OCI-LY1 (cell line): ENCODE results near the gene AMIGO1.
A peak's percentile ranks its signal among the peaks of the same experiment; 100 is the strongest.

Experiments used
- H2AFZ ChIP-seq: fragments of 200-600 bp; sonication (generic), shearing (Covaris generic); 2 replicates; pipeline ENCODE4 v1.6.0; 2014; ENCODE audit warnings: antibody characterized with exemption, mild to moderate bottlenecking, low read length
- H3F3A ChIP-seq: fragments of 200-600 bp; sonication (generic), shearing (Covaris generic); 2 replicates; pipeline ENCODE4 v1.6.0; 2014; ENCODE audit warnings: mild to moderate bottlenecking, antibody characterized with exemption, low read length, moderate library complexity; ENCODE audit not compliant: insufficient read depth
- H3K27ac ChIP-seq: fragments of 200-600 bp; sonication (generic); 2 replicates; pipeline ENCODE4 v1.5.1; 2014; ENCODE audit warnings: low read length, mixed run types, mild to moderate bottlenecking, low read depth; ENCODE audit not compliant: poor library complexity, severe bottlenecking
- H3K27me3 ChIP-seq: fragments of 200-600 bp; sonication (generic); 2 replicates; pipeline ENCODE4 v1.6.0; 2014; ENCODE audit warnings: antibody characterized with exemption, mild to moderate bottlenecking, low read length, moderate library complexity; ENCODE audit not compliant: insufficient read depth
- H3K36me3 ChIP-seq: fragments of 200-600 bp; sonication (generic); 2 replicates; pipeline ENCODE4 v1.6.1; 2014; ENCODE audit warnings: mild to moderate bottlenecking, antibody characterized with exemption, low read length, moderate library complexity, mixed read lengths; ENCODE audit not compliant: insufficient read depth
- H3K4me1 ChIP-seq: fragments of 200-600 bp; sonication (generic); 2 replicates; pipeline ENCODE4 v1.5.1; 2014; ENCODE audit warnings: mild to moderate bottlenecking, low read length, moderate library complexity; ENCODE audit not compliant: insufficient read depth, severe bottlenecking
- H3K4me2 ChIP-seq: fragments of 200-600 bp; sonication (generic), shearing (Covaris generic); 2 replicates; pipeline ENCODE4 v1.6.1; 2014; ENCODE audit warnings: low read length
- H3K4me3 ChIP-seq: fragments of 200-600 bp; sonication (generic); 2 replicates; pipeline ENCODE4 v1.5.1; 2014; ENCODE audit warnings: low read length, low read depth, mild to moderate bottlenecking, mixed read lengths; ENCODE audit not compliant: poor library complexity, severe bottlenecking
- H3K79me2 ChIP-seq: fragments of 200-600 bp; shearing (Covaris generic); 2 replicates; pipeline ENCODE4 v1.6.1; 2016; ENCODE audit warnings: mixed run types, low read length, mixed read lengths; ENCODE audit not compliant: insufficient read depth
- H3K9ac ChIP-seq: fragments of 200-600 bp; sonication (generic), shearing (Covaris generic); 2 replicates; pipeline ENCODE4 v1.6.1; 2014; ENCODE audit warnings: mild to moderate bottlenecking, low read length, mixed read lengths
- H3K9me2 ChIP-seq: fragments of 200-600 bp; sonication (generic), shearing (Covaris generic); 2 replicates; pipeline ENCODE4 v1.6.1; 2014; ENCODE audit warnings: low read depth, mild to moderate bottlenecking, low read length, mixed read lengths
- H3K9me3 ChIP-seq: fragments of 200-600 bp; shearing (Covaris generic); 2 replicates; pipeline ENCODE4 v1.6.1; 2014; ENCODE audit warnings: low read length, mixed read lengths
- H4K20me1 ChIP-seq: fragments of 200-600 bp; sonication (generic), shearing (Covaris generic); 2 replicates; pipeline ENCODE4 v1.6.0; 2016; ENCODE audit warnings: mild to moderate bottlenecking, low read length; ENCODE audit not compliant: insufficient read depth
- CTCF ChIP-seq: fragments of 200-600 bp; sonication (generic), shearing (Covaris generic); IDR thresholded peaks from 2 replicates; pipeline ENCODE4 v1.5.1; 2017; ENCODE audit warnings: mild to moderate bottlenecking, antibody characterized with exemption, low read length, moderate library complexity, mixed read lengths
- EZH2 ChIP-seq: fragments of 200-600 bp; sonication (generic), shearing (Covaris generic); IDR thresholded peaks from 2 replicates; pipeline ENCODE4 v1.8.0; 2017; ENCODE audit warnings: borderline replicate concordance, mixed run types, mild to moderate bottlenecking, antibody characterized with exemption, low read length, moderate library complexity, mixed read lengths

The AMIGO1 gene

GRCh38 chr1:109513110-109513710, 3.7 kb upstream of the AMIGO1 start:
- no peak overlapping the region for H2AFZ ChIP-seq
- H3K4me1 ChIP-seq = peaks cover 11% of the 10 kb centered on the region
- H3K27ac ChIP-seq = no peak overlapping the region
- no peaks in the 10 kb centered on the region for H3K36me3 ChIP-seq
- H3F3A ChIP-seq = no peaks in the 10 kb centered on the region
- H3K4me3 ChIP-seq = no peak overlapping the region
- TF ChIP-seq EZH2 (no peak), CTCF (no peak)
- no peaks in the 10 kb centered on the region for H3K9me3 ChIP-seq
- H3K4me2 ChIP-seq = no peak overlapping the region
- no peaks in the 10 kb centered on the region for H3K9me2 ChIP-seq
- H3K9ac ChIP-seq = no peak overlapping the region
- no peaks in the 10 kb centered on the region for H3K79me2 ChIP-seq
- H3K27me3 ChIP-seq = peaks cover 5% of the 10 kb centered on the region; the same call in 1 of the 2 replicates
- no peaks in the 10 kb centered on the region for H4K20me1 ChIP-seq

GRCh38 chr1:109508873-109509175, 703 bp downstream of the AMIGO1 start:
- Histone ChIP-seq H3F3A (no peaks in the 10 kb centered on the region), H3K79me2 (no peaks in the 10 kb centered on the region), H3K9me2 (no peaks in the 10 kb centered on the region), H4K20me1 (no peaks in the 10 kb centered on the region), H3K4me1 (peaks cover 11% of the 10 kb centered on the region), H3K27me3 (peaks cover 5% of the 10 kb centered on the region; the same call in 1 of the 2 replicates), H3K9ac (no peak overlapping the region; the same call in 1 of the 2 replicates), H3K4me2 (peak overlapping the region; percentile 93), H3K9me3 (no peaks in the 10 kb centered on the region), H3K36me3 (no peaks in the 10 kb centered on the region), H2AFZ (no peak overlapping the region), H3K4me3 (peak overlapping the region; percentile 69), H3K27ac (no peak overlapping the region)
- TF ChIP-seq EZH2 = no peak
- no peak for TF ChIP-seq CTCF

GRCh38 chr1:109508001-109508872, 1.3 kb downstream of the AMIGO1 start:
- Histone ChIP-seq H2AFZ (no peak overlapping the region), H3K79me2 (no peaks in the 10 kb centered on the region), H3K4me1 (peaks cover 11% of the 10 kb centered on the region), H3K4me3 (no peak overlapping the region), H3F3A (no peaks in the 10 kb centered on the region), H3K9ac (no peak overlapping the region), H3K9me2 (no peaks in the 10 kb centered on the region), H3K27me3 (peaks cover 5% of the 10 kb centered on the region; the same call in 1 of the 2 replicates), H4K20me1 (no peaks in the 10 kb centered on the region), H3K27ac (no peak overlapping the region), H3K9me3 (no peaks in the 10 kb centered on the region), H3K4me2 (no peak overlapping the region), H3K36me3 (no peaks in the 10 kb centered on the region)
- TF ChIP-seq CTCF = no peak
